Chondrocyte (in vitro differentiated cells): ENCODE measurements around the gene SOCS6. TPM values are rescaled to one million over a fixed set of nuclear protein-coding genes. Genes with fewer than 3 reads are reported as not detected.
A peak's percentile ranks its signal among the peaks of the same experiment; 100 is the strongest.

Experiments
- DNase-seq: peaks from one replicate; pipeline ENCODE4 v3.0.0; 2021; ENCODE audit warnings: mixed read lengths, low spot score
- H3K27ac Mint-ChIP-seq: one replicate; pipeline ENCODE4 v1.8.0; 2021; ENCODE audit warnings: mild to moderate bottlenecking, moderate library complexity, mixed read lengths; ENCODE audit not compliant: unreplicated experiment
- H3K27me3 Mint-ChIP-seq: 2 replicates; pipeline ENCODE4 v1.8.0; 2021; ENCODE audit warnings: low read depth, mixed read lengths
- H3K36me3 Mint-ChIP-seq: 2 replicates; pipeline ENCODE4 v1.8.0; 2021; ENCODE audit warnings: low read depth, mixed read lengths
- H3K4me1 Mint-ChIP-seq: 2 replicates; pipeline ENCODE4 v1.8.0; 2021; ENCODE audit warnings: low read depth, mild to moderate bottlenecking, mixed read lengths
- H3K4me3 Mint-ChIP-seq: one replicate; pipeline ENCODE4 v1.8.0; 2021; ENCODE audit warnings: mild to moderate bottlenecking, moderate library complexity, mixed read lengths; ENCODE audit not compliant: unreplicated experiment
- H3K9me3 Mint-ChIP-seq: 2 replicates; pipeline ENCODE4 v1.8.0; 2021; ENCODE audit warnings: low read depth, mixed read lengths
- total RNA-seq: library from RNA; stranded (reverse); gene quantifications from 3 replicates; pipeline ENCODE4 v1.2.1, GENCODE V29; 2021
- TF ChIP-seq, protein P1 (sequence below): fragments of 200-600 bp; sonication (generic); IDR thresholded peaks from 2 replicates; pipeline ENCODE4 v1.5.0; 2021; ENCODE audit warnings: antibody characterized with exemption, mild to moderate bottlenecking, moderate library complexity

Gene SOCS6
- total RNA-seq, 1 donor from 2014 or later, result 18.5 TPM

DNA sequence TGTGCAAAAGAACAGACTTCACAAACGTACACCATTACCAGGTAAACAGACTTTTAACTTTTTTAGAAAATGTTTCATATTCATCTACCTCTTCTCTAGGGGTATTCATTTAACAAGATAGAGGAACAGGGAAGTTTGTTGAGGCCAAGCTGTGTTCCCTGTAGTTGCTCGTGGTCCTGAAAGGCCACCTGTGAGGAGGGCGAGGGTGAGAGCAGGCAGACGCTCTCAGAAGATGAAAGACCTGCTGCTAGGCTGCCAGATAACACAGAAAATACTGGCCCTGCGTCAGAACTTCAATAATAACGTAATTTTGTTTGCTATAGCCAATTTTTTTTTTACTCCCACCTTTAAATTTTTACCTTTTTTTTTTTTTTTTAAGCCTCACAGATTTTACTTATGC is 42.0 kb downstream of the SOCS6 start:
- H3K36me3 Mint-ChIP-seq, result peaks cover 7% of the 10 kb centered on the region
- TF ChIP-seq, protein P1, sequence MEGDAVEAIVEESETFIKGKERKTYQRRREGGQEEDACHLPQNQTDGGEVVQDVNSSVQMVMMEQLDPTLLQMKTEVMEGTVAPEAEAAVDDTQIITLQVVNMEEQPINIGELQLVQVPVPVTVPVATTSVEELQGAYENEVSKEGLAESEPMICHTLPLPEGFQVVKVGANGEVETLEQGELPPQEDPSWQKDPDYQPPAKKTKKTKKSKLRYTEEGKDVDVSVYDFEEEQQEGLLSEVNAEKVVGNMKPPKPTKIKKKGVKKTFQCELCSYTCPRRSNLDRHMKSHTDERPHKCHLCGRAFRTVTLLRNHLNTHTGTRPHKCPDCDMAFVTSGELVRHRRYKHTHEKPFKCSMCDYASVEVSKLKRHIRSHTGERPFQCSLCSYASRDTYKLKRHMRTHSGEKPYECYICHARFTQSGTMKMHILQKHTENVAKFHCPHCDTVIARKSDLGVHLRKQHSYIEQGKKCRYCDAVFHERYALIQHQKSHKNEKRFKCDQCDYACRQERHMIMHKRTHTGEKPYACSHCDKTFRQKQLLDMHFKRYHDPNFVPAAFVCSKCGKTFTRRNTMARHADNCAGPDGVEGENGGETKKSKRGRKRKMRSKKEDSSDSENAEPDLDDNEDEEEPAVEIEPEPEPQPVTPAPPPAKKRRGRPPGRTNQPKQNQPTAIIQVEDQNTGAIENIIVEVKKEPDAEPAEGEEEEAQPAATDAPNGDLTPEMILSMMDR, result no peak
- no peak overlapping the region for H3K4me3 Mint-ChIP-seq
- peaks cover 8% of the 10 kb centered on the region for H3K9me3 Mint-ChIP-seq
- H3K27me3 Mint-ChIP-seq, result no peaks in the 10 kb centered on the region
- DNase-seq, result no peak
- peak overlapping the region; percentile 43 for H3K27ac Mint-ChIP-seq
- peaks cover 38% of the 10 kb centered on the region for H3K4me1 Mint-ChIP-seq

DNA sequence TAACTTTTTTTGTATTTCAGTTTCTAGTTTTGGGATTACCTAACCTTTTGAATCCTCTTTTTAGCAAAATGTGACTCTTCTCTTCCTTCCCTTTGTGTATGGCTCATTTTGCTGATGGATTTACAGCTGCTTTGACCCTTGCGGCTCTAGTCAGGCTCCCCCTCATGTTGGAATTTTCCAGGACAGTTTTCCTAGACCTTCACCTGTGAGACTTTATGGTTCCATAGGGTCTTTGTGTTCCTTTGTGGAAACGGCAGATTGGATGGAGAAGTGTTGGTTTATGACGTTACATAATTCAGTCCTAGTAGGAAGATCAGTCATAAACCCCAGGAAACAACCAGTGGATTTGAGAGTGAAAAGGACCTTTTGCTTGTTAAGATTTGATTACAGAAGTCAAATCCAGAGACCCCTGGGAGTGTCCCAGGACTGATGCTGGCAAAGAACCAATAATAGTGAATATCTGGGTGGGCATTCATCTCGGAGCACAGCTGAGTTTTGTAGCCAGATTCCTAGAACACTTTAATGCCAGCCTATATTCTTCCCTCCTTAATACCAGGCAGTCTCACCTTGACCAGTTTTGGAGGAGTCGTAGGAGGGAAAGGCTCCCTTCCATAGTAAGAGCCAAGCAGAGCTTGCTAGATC is 42.7 kb downstream of the SOCS6 start:
- no peak for DNase-seq
- Mint-ChIP-seq H3K4me3 (no peak overlapping the region), H3K4me1 (peaks cover 45% of the 10 kb centered on the region), H3K27ac (peak overlapping the region; percentile 45), H3K36me3 (peaks cover 4% of the 10 kb centered on the region), H3K9me3 (peaks cover 8% of the 10 kb centered on the region), H3K27me3 (no peaks in the 10 kb centered on the region)
- TF ChIP-seq, protein P1, result no peak

DNA sequence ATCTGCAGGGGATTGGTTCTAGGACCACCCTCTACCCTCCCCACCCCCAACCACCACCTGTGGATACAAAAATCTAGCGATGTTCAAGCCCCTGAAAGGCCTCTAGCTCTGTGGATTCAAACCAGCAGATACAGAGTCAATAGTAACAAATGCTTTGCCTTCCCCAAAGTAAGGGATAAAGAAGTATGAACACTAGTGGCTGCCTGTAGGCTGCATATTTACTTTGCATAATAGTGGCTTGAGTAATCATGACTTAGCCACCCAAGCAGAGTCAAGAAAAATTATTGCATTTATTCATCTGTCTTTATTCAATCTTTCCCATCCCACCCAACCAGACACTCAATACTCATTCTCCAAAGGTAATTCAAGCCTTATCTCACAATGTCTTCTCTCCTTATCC is 43.8 kb downstream of the SOCS6 start:
- Mint-ChIP-seq H3K36me3 (peaks cover 4% of the 10 kb centered on the region), H3K27me3 (no peaks in the 10 kb centered on the region), H3K4me3 (no peak overlapping the region), H3K27ac (peak overlapping the region; percentile 95), H3K9me3 (peaks cover 8% of the 10 kb centered on the region), H3K4me1 (peaks cover 56% of the 10 kb centered on the region)
- TF ChIP-seq, protein P1, result no peak
- DNase-seq, result no peak

DNA sequence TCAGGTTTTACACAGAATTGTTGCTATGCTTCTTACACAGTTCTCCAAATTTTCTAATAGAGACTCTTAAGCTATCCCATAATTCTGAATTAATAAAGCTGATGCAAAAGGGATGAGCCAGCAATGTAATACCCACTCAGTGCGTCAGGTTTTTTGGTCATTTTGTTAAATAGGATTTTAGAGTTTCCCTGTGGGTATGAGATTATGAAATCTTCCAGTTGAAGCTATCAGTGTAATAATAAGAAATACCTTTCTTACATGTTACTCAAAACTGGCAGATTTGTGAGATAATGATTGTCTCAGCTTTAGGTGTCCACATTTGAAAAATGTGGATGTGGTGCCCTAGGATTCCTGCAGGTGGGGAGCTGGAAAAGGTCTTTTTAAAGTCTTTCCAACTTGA is 44.5 kb downstream of the SOCS6 start:
- DNase-seq, result no peak
- H3K4me3 Mint-ChIP-seq, result no peak overlapping the region
- no peaks in the 10 kb centered on the region for H3K27me3 Mint-ChIP-seq
- H3K36me3 Mint-ChIP-seq, result peaks cover 4% of the 10 kb centered on the region
- TF ChIP-seq, protein P1, result no peak
- H3K27ac Mint-ChIP-seq, result peak overlapping the region; percentile 95
- peaks cover 8% of the 10 kb centered on the region for H3K9me3 Mint-ChIP-seq
- peaks cover 54% of the 10 kb centered on the region for H3K4me1 Mint-ChIP-seq

DNA sequence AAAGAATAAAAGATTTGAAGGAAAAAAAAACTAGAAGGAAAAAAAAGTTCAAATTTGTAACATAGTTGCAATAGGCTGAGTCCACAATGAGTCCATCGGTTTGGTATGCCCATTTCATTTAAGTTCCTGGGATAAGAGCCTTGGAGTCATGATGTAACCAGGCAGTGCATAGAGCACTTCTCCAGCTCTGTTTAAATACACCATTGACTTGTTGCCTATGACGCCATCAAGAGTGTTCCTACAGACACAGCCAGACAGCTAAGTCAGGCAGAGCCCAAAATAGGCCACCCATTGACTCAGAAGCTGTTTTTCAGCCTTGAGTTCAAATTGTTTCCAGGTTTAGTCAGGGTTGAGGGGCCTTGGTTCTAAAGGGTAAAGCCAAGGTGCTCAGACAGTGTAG is 44.9 kb downstream of the SOCS6 start:
- peak overlapping the region; percentile 95 for H3K27ac Mint-ChIP-seq
- no peak overlapping the region for H3K4me3 Mint-ChIP-seq
- H3K27me3 Mint-ChIP-seq, result no peaks in the 10 kb centered on the region
- peaks cover 8% of the 10 kb centered on the region for H3K9me3 Mint-ChIP-seq
- TF ChIP-seq, protein P1, result no peak
- DNase-seq, result no peak
- H3K36me3 Mint-ChIP-seq, result peaks cover 6% of the 10 kb centered on the region
- H3K4me1 Mint-ChIP-seq, result peaks cover 50% of the 10 kb centered on the region
